Aorta (tissue), 5 donors: ENCODE data around the gene PKP2. TPM values are rescaled to one million over a fixed set of nuclear protein-coding genes. Genes with fewer than 3 reads are reported as not detected.

ENCODE experiments used
- ATAC-seq: fragments of 200-7000 bp; cut with Tn5 transposase; one replicate; pipeline ENCODE4 v1.9.1; 2022; ENCODE audit warnings: moderate library complexity; ENCODE audit not compliant: low FRiP score
- DNase-seq, 2 donors: peaks; one replicate each; pipeline ENCODE4 v3.0.0-alpha.2; 2020
- H3K27ac ChIP-seq, 2 donors: one replicate each; pipeline ENCODE4 v1.5.1; 2013; ENCODE audit warnings: low read length in 2 of 2, mild to moderate bottlenecking in 2 of 2, moderate library complexity in 2 of 2, control low read depth in 1 of 2, inconsistent platforms in 1 of 2, low read depth in 1 of 2
- H3K27me3 ChIP-seq, 2 donors: one replicate each; pipeline ENCODE4 v1.6.1; 2013; ENCODE audit warnings: control low read depth in 1 of 2, low read length in 1 of 2, mild to moderate bottlenecking in 1 of 2, moderate library complexity in 1 of 2; ENCODE audit not compliant: insufficient read depth in 2 of 2, control insufficient read depth in 1 of 2
- H3K36me3 ChIP-seq, 2 donors: one replicate each; pipeline ENCODE4 v1.6.1; 2013; ENCODE audit warnings: control low read depth in 1 of 2, low read length in 1 of 2, mild to moderate bottlenecking in 1 of 2; ENCODE audit not compliant: insufficient read depth in 2 of 2, control insufficient read depth in 1 of 2
- H3K4me1 ChIP-seq, 2 donors: one replicate each; pipeline ENCODE4 v1.6.1; 2013; ENCODE audit warnings: low read length in 2 of 2, control low read depth in 1 of 2, mild to moderate bottlenecking in 1 of 2, moderate library complexity in 1 of 2; ENCODE audit not compliant: insufficient read depth in 2 of 2, control insufficient read depth in 1 of 2
- H3K4me3 ChIP-seq, 2 donors: one replicate each; pipeline ENCODE4 v1.5.1; 2013; ENCODE audit warnings: low read length in 2 of 2, control low read depth in 1 of 2, mild to moderate bottlenecking in 1 of 2
- H3K9me3 ChIP-seq: one replicate; pipeline ENCODE4 v1.6.1; 2013; ENCODE audit warnings: mild to moderate bottlenecking, low read length; ENCODE audit not compliant: control insufficient read depth
- WGBS, 2 donors: extraction: QIAGEN DNeasy Blood & Tissue Kit; methylation state at CpG; one replicate each; pipeline ENCODE4 v1.1.7; 2013; 5-methylcytosine and 5-hydroxymethylcytosine counted together
- intact Hi-C, 2 donors: fragments of 100-400 bp; cut with DNase I; formaldehyde crosslinking; loops; one replicate each; pipeline versions ENCODE4 v1.14.2 to v1.15.0; 2022
- polyA plus RNA-seq, 2 donors: library from polyadenylated mRNA; stranded (reverse); fragments of 200-250 nt; gene quantifications; one replicate each; pipeline ENCODE4 v1.2.3, GENCODE V29; 2013
- total RNA-seq, 2 donors: library from RNA; stranded (reverse); fragmentation: NEBNext Ultra II Directional; extraction: Animal tissue kit (Norgen Biotek cat#: 25700); gene quantifications; one replicate each; pipeline ENCODE4 v1.2.1, GENCODE V29; 2021
- donor health status: healthy with polysubstance abuse.
- donor health status: Bipolar disorder and iron deficiency.
- donor health status: DM: no; HTN: no; CAD: no.
- donor health status: DM: no; HTN: no; CAD: no.
- donor health status: DM: yes; HTN: yes; CAD: no.

The PKP2 gene
- total and polyA plus RNA-seq, 4 donors = 0.38 to 4.4 (median 1.1) TPM

DNA sequence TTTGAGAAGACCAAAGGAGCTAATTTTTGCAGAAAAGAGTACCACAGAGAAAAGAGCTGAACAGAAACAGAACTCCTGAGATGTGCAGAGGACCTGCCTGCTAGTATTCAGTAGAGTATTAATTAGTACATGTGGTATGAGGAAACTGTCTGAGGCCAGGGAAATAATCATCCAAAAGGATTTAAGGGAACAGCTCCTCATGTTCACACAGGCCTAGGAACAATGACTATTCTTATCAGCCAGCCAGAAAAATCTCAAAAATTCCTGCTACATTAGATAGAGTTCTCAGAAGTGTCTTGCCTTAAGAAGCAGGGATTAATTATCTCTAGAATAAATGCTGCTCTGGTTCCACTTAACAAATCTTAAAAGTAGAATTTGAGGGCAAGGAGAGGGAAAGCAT, 36.4 kb downstream of the PKP2 start:
- Histone ChIP-seq H3K4me3 (no peak overlapping the region), H3K9me3 (no peaks in the 10 kb centered on the region), H3K27me3 (no peaks in the 10 kb centered on the region), H3K4me1 (no peaks in the 10 kb centered on the region), H3K27ac (no peak overlapping the region), H3K36me3 (no peaks in the 10 kb centered on the region)
- DNase-seq = no peak
- intact Hi-C loops = no loop called here
- ATAC-seq = no peak

DNA sequence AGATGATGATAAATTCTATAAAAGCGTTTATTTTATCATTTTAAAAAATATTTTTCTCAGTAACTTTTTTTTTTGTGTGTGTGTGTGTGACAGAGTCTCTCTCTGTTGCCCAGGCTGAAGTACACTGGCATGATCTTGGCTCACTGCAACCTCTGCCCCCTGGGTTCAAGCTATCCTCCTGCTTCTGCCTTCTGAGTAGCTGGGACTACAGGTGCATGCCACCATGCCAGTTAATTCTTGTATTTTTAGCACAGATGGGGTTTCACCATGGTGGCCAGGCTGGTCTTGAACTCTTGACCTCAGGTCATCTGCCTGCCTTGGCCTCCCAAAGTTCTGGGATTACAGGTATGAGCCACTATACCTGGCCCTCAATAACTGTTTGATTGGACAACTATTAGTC, 37.2 kb downstream of the PKP2 start:
- intact Hi-C loops = no loop called here
- ATAC-seq = no peak
- DNase-seq = no peak
- Histone ChIP-seq H3K27ac (no peak overlapping the region), H3K9me3 (no peaks in the 10 kb centered on the region), H3K4me3 (no peak overlapping the region), H3K4me1 (no peaks in the 10 kb centered on the region), H3K27me3 (no peaks in the 10 kb centered on the region), H3K36me3 (no peaks in the 10 kb centered on the region)
- 50 to 51% methylated on average over 1 of the region's 1 CpG for WGBS, 2 donors

DNA sequence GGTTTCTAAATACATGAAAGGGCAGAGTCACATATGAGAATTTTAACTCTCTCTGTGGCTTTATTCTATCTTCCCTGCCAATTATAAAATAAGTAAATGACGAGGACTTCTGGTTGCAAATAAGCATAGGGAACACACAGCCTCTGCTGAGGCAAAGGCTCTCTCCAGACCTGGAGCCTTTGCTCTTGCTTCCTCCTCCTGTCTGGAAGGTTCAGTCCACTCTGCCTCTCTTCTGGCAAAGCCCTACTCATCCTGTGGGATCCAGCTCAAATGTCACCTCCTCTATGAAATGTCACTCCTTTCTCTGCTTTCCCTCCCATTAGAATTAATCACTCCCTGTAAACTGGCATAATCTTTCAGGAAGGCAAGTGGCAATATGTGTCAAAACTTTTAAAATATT, 41.9 kb downstream of the PKP2 start:
- no peak overlapping the region for H3K27ac ChIP-seq
- intact Hi-C loops = no loop called here
- ATAC-seq (no peak), DNase-seq (no peak)
- H3K27me3 ChIP-seq = no peaks in the 10 kb centered on the region
- no peaks in the 10 kb centered on the region for H3K9me3 ChIP-seq
- H3K36me3 ChIP-seq = no peaks in the 10 kb centered on the region
- H3K4me3 ChIP-seq = no peak overlapping the region
- 79% methylated on average over 1 of the region's 1 CpG for WGBS, 2 donors
- no peaks in the 10 kb centered on the region for H3K4me1 ChIP-seq

DNA sequence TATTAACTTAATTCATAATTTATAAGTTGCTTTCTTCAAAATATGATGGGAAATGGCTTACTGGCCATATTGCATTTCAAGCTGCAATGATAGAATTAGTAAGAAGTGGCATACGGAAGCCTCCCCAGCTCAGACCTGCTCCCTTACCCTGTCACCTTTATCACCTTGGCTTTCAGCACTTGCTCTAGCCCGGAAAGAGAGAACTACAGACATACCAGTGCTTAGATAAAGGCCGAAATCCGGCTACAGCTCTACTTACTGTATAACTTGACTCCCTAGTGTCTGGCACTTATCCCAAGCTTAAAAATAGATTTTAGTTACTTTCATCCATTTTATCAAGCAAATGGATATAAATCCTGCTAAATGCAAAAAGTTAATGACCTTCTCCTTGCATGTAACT, 42.5 kb downstream of the PKP2 start:
- Histone ChIP-seq H3K4me3 (no peak overlapping the region), H3K27me3 (no peaks in the 10 kb centered on the region), H3K36me3 (no peaks in the 10 kb centered on the region), H3K9me3 (no peaks in the 10 kb centered on the region), H3K4me1 (no peaks in the 10 kb centered on the region), H3K27ac (no peak overlapping the region)
- intact Hi-C loops = no loop called here
- DNase-seq (no peak), ATAC-seq (no peak)
- WGBS, 2 donors = 16 to 17% methylated on average over 4 of the region's 4 CpGs

DNA sequence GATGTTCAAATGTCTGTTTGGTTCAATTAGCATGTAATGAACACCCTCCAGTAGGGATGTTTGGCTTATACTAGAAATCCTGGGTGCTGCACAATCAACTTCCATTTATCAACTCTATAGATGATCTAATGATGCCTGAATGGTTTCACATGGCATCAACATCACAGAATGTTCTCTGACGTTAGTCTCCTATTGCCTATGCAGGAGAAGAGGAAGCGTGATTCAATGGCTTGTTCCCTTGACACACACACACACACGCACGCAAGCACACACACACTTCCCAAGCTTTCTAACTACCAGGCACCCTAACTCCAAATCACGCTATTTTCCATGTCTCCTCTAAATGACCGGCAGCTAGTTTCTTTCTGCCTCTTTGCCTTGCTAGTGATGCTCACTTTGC, 49.3 kb downstream of the PKP2 start:
- Histone ChIP-seq H3K4me3 (no peak overlapping the region), H3K9me3 (no peaks in the 10 kb centered on the region), H3K27me3 (no peaks in the 10 kb centered on the region), H3K27ac (no peak overlapping the region), H3K4me1 (no peaks in the 10 kb centered on the region), H3K36me3 (no peaks in the 10 kb centered on the region)
- WGBS, 2 donors = 88 to 92% methylated on average over 6 of the region's 6 CpGs
- DNase-seq (no peak), ATAC-seq (no peak)
- intact Hi-C loops = no loop called here

DNA sequence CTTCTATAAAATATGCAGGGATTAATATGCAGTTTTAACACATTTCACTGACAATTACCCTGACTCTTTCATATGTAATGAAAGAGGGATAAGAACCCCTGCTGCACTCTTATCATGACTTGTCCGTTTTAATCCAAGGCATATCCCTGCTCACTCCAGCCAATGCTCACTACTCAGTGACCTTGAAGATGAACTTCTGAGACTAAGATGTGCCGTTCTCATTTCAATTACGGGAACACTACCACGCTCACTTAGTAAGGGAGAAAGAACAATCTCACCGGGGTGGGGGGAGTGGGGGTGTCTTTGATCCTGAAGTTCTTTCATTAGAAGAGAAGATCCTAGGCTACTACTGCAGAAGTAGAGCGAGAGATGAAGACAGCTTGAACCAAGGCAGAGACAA, 50.5 kb downstream of the PKP2 start:
- DNase-seq (no peak), ATAC-seq (no peak)
- Histone ChIP-seq H3K27ac (no peak overlapping the region), H3K27me3 (no peaks in the 10 kb centered on the region), H3K9me3 (no peaks in the 10 kb centered on the region), H3K4me1 (no peaks in the 10 kb centered on the region), H3K36me3 (no peaks in the 10 kb centered on the region), H3K4me3 (no peak overlapping the region)
- 89 to 91% methylated on average over 6 of the region's 6 CpGs for WGBS, 2 donors
- intact Hi-C loops = no loop called here

DNA sequence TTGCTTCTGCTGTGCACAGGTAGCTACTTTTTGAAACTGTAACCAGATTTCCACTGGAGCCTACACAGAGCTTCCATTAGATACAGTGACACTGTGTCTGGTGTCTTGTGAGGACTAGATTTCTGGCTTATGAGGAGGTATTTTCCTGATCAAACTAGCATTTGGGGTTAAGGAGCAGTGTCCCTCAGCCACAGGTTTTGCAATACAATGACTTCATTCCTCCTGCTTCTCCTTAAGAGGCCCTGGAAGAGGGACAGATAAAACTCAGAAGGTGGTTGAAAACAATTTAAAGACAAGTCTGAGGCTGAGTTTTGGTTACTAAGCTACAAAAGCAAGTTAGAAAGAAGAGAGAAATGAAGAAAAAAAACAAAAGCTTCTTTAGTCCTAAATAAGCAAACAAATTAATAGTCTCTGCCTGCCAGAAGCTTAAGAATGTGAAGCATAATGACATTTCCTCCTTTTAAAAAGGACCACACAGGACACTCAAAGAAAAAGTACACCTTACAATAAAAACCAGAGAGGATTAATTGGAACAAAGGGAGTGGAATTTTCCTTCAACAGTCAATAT, 53.0 kb downstream of the PKP2 start:
- no peak overlapping the region for H3K27ac ChIP-seq
- no peaks in the 10 kb centered on the region for H3K36me3 ChIP-seq

DNA sequence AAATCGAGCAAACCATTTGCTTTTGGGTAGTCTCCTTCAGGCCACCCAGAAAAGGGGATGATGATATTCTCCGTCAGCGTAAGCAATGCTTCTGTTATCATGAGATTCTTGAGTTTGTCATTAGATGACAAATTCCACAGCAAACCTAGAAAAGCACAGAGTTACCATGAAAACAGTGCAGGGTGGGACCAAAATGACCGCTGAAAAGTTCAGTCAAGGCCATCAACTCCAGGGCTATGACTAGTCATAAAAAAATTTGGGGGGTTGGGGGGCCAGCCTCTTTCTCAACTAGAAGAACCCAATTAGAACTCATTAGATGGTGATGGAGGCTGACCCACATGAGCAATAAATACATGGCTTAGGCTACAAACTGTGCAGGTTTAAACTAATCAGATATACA, 55.5 kb downstream of the PKP2 start:
- Histone ChIP-seq H3K4me1 (no peaks in the 10 kb centered on the region), H3K27me3 (no peaks in the 10 kb centered on the region), H3K36me3 (no peaks in the 10 kb centered on the region), H3K27ac (no peak overlapping the region), H3K4me3 (no peak overlapping the region), H3K9me3 (no peaks in the 10 kb centered on the region)
- ATAC-seq = no peak
- DNase-seq = no peak
- WGBS, 2 donors = 87% methylated on average over 4 of the region's 4 CpGs
- intact Hi-C loops = no loop called here

More for the DNA sequence above, 53.0 kb downstream of the PKP2 start:
- Histone ChIP-seq H3K4me1 (no peaks in the 10 kb centered on the region), H3K4me3 (no peak overlapping the region), H3K9me3 (no peaks in the 10 kb centered on the region), H3K27me3 (no peaks in the 10 kb centered on the region)
- ATAC-seq (no peak), DNase-seq (no peak)
- intact Hi-C loops = no loop called here

DNA sequence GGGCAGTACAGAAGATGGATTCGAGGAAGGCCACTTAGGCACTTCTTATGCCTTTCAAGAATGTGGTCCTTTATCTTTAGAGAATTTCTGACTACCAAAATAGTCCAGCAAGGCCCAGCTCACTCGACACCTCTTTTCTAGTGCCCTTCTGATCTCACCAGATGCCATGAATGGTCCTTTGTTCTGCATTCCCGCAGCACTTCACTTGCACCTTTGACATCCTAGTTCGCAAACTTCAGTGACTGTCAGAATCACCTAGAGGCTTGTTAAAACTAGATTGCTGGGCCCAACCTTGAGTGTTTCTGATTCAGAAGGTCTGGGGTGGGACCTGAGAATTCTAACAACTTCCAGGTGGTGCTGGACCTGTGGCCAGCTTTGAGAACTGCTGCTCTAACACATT, 56.7 kb downstream of the PKP2 start:
- Histone ChIP-seq H3K4me1 (no peaks in the 10 kb centered on the region), H3K27me3 (no peaks in the 10 kb centered on the region), H3K9me3 (no peaks in the 10 kb centered on the region), H3K36me3 (no peaks in the 10 kb centered on the region), H3K27ac (no peak overlapping the region), H3K4me3 (no peak overlapping the region)
- ATAC-seq (no peak), DNase-seq (no peak)
- intact Hi-C loops = no loop called here
- WGBS, 2 donors = 75 to 79% methylated on average over 4 of the region's 4 CpGs
